Measurements from ENCODE around the gene OR2L8.

OR2L8 gene

GRCh38 chr1:247948558-247948957 is at the start of gene OR2L8:
Gene OR2L8, plus strand, starts transcription at chr1:247948858. Its CDS starts 0 bp downstream, at chr1:247948858.
- no peak for DNase-seq (ENCODE audit: low read depth, low spot score)
- no CpG with 5 or more reads among the region's 3 CpGs for WGBS (ENCODE audit: insufficient coverage, insufficient read length)
- no peak within 1 kb of the TSS for H3K4me3 ChIP-seq (ENCODE audit: low read length)
- no peak within 1 kb of the TSS for H3K27ac ChIP-seq (ENCODE audit: low read length)
- H3K4me1 ChIP-seq (ENCODE audit: control insufficient read depth, insufficient read depth, low read length): no peaks in the 10 kb centered on the region
- H3K9me3 ChIP-seq (ENCODE audit: control insufficient read depth, insufficient read depth, low read length): peaks cover 7% of the 10 kb centered on the region
- no peaks in the 10 kb centered on the region for H3K27me3 ChIP-seq (ENCODE audit: control insufficient read depth, insufficient read depth, low read length)
- H3K36me3 ChIP-seq (ENCODE audit: control insufficient read depth, insufficient read depth, low read length): no peaks in the 10 kb centered on the region

- Histone ChIP-seq H3K36me3 (ENCODE audit: control insufficient read depth, insufficient read depth, low read length) (no peaks in the 10 kb centered on the region), H3K4me1 (ENCODE audit: control insufficient read depth, insufficient read depth, low read length) (no peaks in the 10 kb centered on the region), H3K27me3 (ENCODE audit: control insufficient read depth, insufficient read depth, low read length) (no peaks in the 10 kb centered on the region), H3K4me3 (ENCODE audit: low read length) (no peak overlapping the region), H3K9me3 (ENCODE audit: control insufficient read depth, insufficient read depth, low read length) (no peaks in the 10 kb centered on the region; the same call in 1 of the 2 replicates), H3K27ac (ENCODE audit: low read length) (no peak overlapping the region)
- no CpG with 5 or more reads among the region's 6 CpGs for WGBS (ENCODE audit: insufficient coverage, insufficient read length)
- DNase-seq (ENCODE audit: low read depth, low spot score): no peak
Measured at GRCh38 chr1:247904122-247904521, 44.5 kb upstream of the OR2L8 start.

GRCh38 chr1:247905181-247905580 is 43.5 kb upstream of the OR2L8 start:
- Histone ChIP-seq H3K9me3 (ENCODE audit: control insufficient read depth, insufficient read depth, low read length) (no peaks in the 10 kb centered on the region; the same call in 1 of the 2 replicates), H3K4me3 (ENCODE audit: low read length) (no peak overlapping the region), H3K27me3 (ENCODE audit: control insufficient read depth, insufficient read depth, low read length) (no peaks in the 10 kb centered on the region), H3K27ac (ENCODE audit: low read length) (no peak overlapping the region), H3K4me1 (ENCODE audit: control insufficient read depth, insufficient read depth, low read length) (no peaks in the 10 kb centered on the region), H3K36me3 (ENCODE audit: control insufficient read depth, insufficient read depth, low read length) (no peaks in the 10 kb centered on the region)
- no CpG with 5 or more reads among the region's 13 CpGs for WGBS (ENCODE audit: insufficient coverage, insufficient read length)
- no peak for DNase-seq (ENCODE audit: low read depth, low spot score)

- no peak overlapping the region for H3K27ac ChIP-seq (ENCODE audit: low read length)
- no CpG with 5 or more reads among the region's 9 CpGs for WGBS (ENCODE audit: insufficient coverage, insufficient read length)
- no peaks in the 10 kb centered on the region for H3K4me1 ChIP-seq (ENCODE audit: control insufficient read depth, insufficient read depth, low read length)
- no peaks in the 10 kb centered on the region for H3K36me3 ChIP-seq (ENCODE audit: control insufficient read depth, insufficient read depth, low read length)
- H3K27me3 ChIP-seq (ENCODE audit: control insufficient read depth, insufficient read depth, low read length): no peaks in the 10 kb centered on the region
- DNase-seq (ENCODE audit: low read depth, low spot score): no peak
- no peak overlapping the region for H3K4me3 ChIP-seq (ENCODE audit: low read length)
- H3K9me3 ChIP-seq (ENCODE audit: control insufficient read depth, insufficient read depth, low read length): no peaks in the 10 kb centered on the region; the same call in 1 of the 2 replicates
Measured at GRCh38 chr1:247905910-247906503, 42.7 kb upstream of the OR2L8 start.

GRCh38 chr1:247906504-247907047 is 42.1 kb upstream of the OR2L8 start:
- H3K36me3 ChIP-seq (ENCODE audit: control insufficient read depth, insufficient read depth, low read length): no peaks in the 10 kb centered on the region
- H3K9me3 ChIP-seq (ENCODE audit: control insufficient read depth, insufficient read depth, low read length): no peaks in the 10 kb centered on the region; the same call in 1 of the 2 replicates
- peak; percentile 35 for DNase-seq (ENCODE audit: low read depth, low spot score)
- no peaks in the 10 kb centered on the region for H3K27me3 ChIP-seq (ENCODE audit: control insufficient read depth, insufficient read depth, low read length)
- no peak overlapping the region for H3K4me3 ChIP-seq (ENCODE audit: low read length)
- H3K27ac ChIP-seq (ENCODE audit: low read length): no peak overlapping the region
- H3K4me1 ChIP-seq (ENCODE audit: control insufficient read depth, insufficient read depth, low read length): no peaks in the 10 kb centered on the region
- no CpG with 5 or more reads among the region's 7 CpGs for WGBS (ENCODE audit: insufficient coverage, insufficient read length)

GRCh38 chr1:247908766-247909165 is 39.9 kb upstream of the OR2L8 start:
- no peaks in the 10 kb centered on the region for H3K4me1 ChIP-seq (ENCODE audit: control insufficient read depth, insufficient read depth, low read length)
- no peak overlapping the region for H3K4me3 ChIP-seq (ENCODE audit: low read length)
- H3K9me3 ChIP-seq (ENCODE audit: control insufficient read depth, insufficient read depth, low read length): no peaks in the 10 kb centered on the region; the same call in 1 of the 2 replicates
- H3K27me3 ChIP-seq (ENCODE audit: control insufficient read depth, insufficient read depth, low read length): no peaks in the 10 kb centered on the region
- DNase-seq (ENCODE audit: low read depth, low spot score): no peak
- no peak overlapping the region for H3K27ac ChIP-seq (ENCODE audit: low read length)
- H3K36me3 ChIP-seq (ENCODE audit: control insufficient read depth, insufficient read depth, low read length): no peaks in the 10 kb centered on the region
- no CpG with 5 or more reads among the region's 5 CpGs for WGBS (ENCODE audit: insufficient coverage, insufficient read length)

GRCh38 chr1:247913786-247914185 is 34.9 kb upstream of the OR2L8 start:
- WGBS (ENCODE audit: insufficient coverage, insufficient read length): no CpG with 5 or more reads among the region's 2 CpGs
- H3K9me3 ChIP-seq (ENCODE audit: control insufficient read depth, insufficient read depth, low read length): no peaks in the 10 kb centered on the region
- H3K4me3 ChIP-seq (ENCODE audit: low read length): no peak overlapping the region
- DNase-seq (ENCODE audit: low read depth, low spot score): no peak
- H3K36me3 ChIP-seq (ENCODE audit: control insufficient read depth, insufficient read depth, low read length): no peaks in the 10 kb centered on the region
- H3K27ac ChIP-seq (ENCODE audit: low read length): no peak overlapping the region
- no peaks in the 10 kb centered on the region for H3K4me1 ChIP-seq (ENCODE audit: control insufficient read depth, insufficient read depth, low read length)
- no peaks in the 10 kb centered on the region for H3K27me3 ChIP-seq (ENCODE audit: control insufficient read depth, insufficient read depth, low read length)

- H3K4me3 ChIP-seq (ENCODE audit: low read length): no peak overlapping the region
- no peaks in the 10 kb centered on the region for H3K9me3 ChIP-seq (ENCODE audit: control insufficient read depth, insufficient read depth, low read length)
- no peak overlapping the region for H3K27ac ChIP-seq (ENCODE audit: low read length)
- H3K4me1 ChIP-seq (ENCODE audit: control insufficient read depth, insufficient read depth, low read length): no peaks in the 10 kb centered on the region
- no peaks in the 10 kb centered on the region for H3K36me3 ChIP-seq (ENCODE audit: control insufficient read depth, insufficient read depth, low read length)
- DNase-seq (ENCODE audit: low read depth, low spot score): no peak
- no peaks in the 10 kb centered on the region for H3K27me3 ChIP-seq (ENCODE audit: control insufficient read depth, insufficient read depth, low read length)
- no CpG with 5 or more reads among the region's 4 CpGs for WGBS (ENCODE audit: insufficient coverage, insufficient read length)
Measured at GRCh38 chr1:247914941-247915662, 33.6 kb upstream of the OR2L8 start.

- H3K4me1 ChIP-seq (ENCODE audit: control insufficient read depth, insufficient read depth, low read length): no peaks in the 10 kb centered on the region
- no CpG with 5 or more reads among the region's 2 CpGs for WGBS (ENCODE audit: insufficient coverage, insufficient read length)
- no peak for DNase-seq (ENCODE audit: low read depth, low spot score)
- no peaks in the 10 kb centered on the region for H3K27me3 ChIP-seq (ENCODE audit: control insufficient read depth, insufficient read depth, low read length)
- no peaks in the 10 kb centered on the region for H3K9me3 ChIP-seq (ENCODE audit: control insufficient read depth, insufficient read depth, low read length)
- no peak within 1 kb of the TSS for H3K4me3 ChIP-seq (ENCODE audit: low read length)
- no peaks in the 10 kb centered on the region for H3K36me3 ChIP-seq (ENCODE audit: control insufficient read depth, insufficient read depth, low read length)
- no peak within 1 kb of the TSS for H3K27ac ChIP-seq (ENCODE audit: low read length)
Measured at GRCh38 chr1:247919952-247920351, 28.7 kb upstream of the OR2L8 start, which contains the start of gene OR2T8. Gene OR2T8, plus strand, starts transcription at chr1:247920252. Its CDS starts 766 bp downstream, at chr1:247921018.

GRCh38 chr1:247923941-247924340 is 24.7 kb upstream of the OR2L8 start:
- H3K27me3 ChIP-seq (ENCODE audit: control insufficient read depth, insufficient read depth, low read length): no peaks in the 10 kb centered on the region
- no peaks in the 10 kb centered on the region for H3K36me3 ChIP-seq (ENCODE audit: control insufficient read depth, insufficient read depth, low read length)
- no peaks in the 10 kb centered on the region for H3K9me3 ChIP-seq (ENCODE audit: control insufficient read depth, insufficient read depth, low read length)
- no CpG with 5 or more reads among the region's 3 CpGs for WGBS (ENCODE audit: insufficient coverage, insufficient read length)
- H3K27ac ChIP-seq (ENCODE audit: low read length): no peak overlapping the region
- no peaks in the 10 kb centered on the region for H3K4me1 ChIP-seq (ENCODE audit: control insufficient read depth, insufficient read depth, low read length)
- no peak overlapping the region for H3K4me3 ChIP-seq (ENCODE audit: low read length)
- no peak for DNase-seq (ENCODE audit: low read depth, low spot score)

All from iPS DF 6.9 (cell line).